GM19455 (cell line): ENCODE results near the gene FXYD1.
"Not testable (repeated sequence)": the region's sequence is repeated elsewhere in the genome, so short reads cannot be mapped to it uniquely, and the experiment has no call there.

ENCODE experiments used
- ATAC-seq: cut with Tn5 transposase; IDR thresholded peaks from one replicate; pipeline ENCODE4 v1.9.1; 2021; ENCODE audit not compliant: unreplicated experiment

Gene FXYD1

GRCh38 chr19:35141837-35142605 is 3.4 kb downstream of the FXYD1 start:
- ATAC-seq, result no peak

- no peak for ATAC-seq
These were observed 4.1 kb downstream of the FXYD1 start for GRCh38 chr19:35142606-35143230.

- ATAC-seq, result no peak
These were observed 4.6 kb downstream of the FXYD1 start, which contains the start of gene FXYD7 for GRCh38 chr19:35143231-35143715. FXYD7 (plus strand) TSS chr19:35143255; CDS start chr19:35143334, 79 bp downstream.

- no peak for ATAC-seq
These were observed 5.2 kb downstream of the FXYD1 start for GRCh38 chr19:35143818-35144217.

- no peak for ATAC-seq
These were observed 5.6 kb downstream of the FXYD1 start for GRCh38 chr19:35144259-35144599.

- ATAC-seq, result no peak
These were observed 6.2 kb downstream of the FXYD1 start for GRCh38 chr19:35144600-35145436.

GRCh38 chr19:35146746-35147459 is 8.3 kb downstream of the FXYD1 start:
- no peak for ATAC-seq

GRCh38 chr19:35149463-35149862 is 10.8 kb downstream of the FXYD1 start:
- no peak for ATAC-seq

- ATAC-seq, result no peak
These were observed 11.8 kb downstream of the FXYD1 start for GRCh38 chr19:35150445-35150844.

- ATAC-seq, result no peak
These were observed 12.8 kb downstream of the FXYD1 start for GRCh38 chr19:35151273-35152065.

GRCh38 chr19:35153129-35153522 is 14.5 kb downstream of the FXYD1 start:
- not testable (repeated sequence) for ATAC-seq

GRCh38 chr19:35153701-35154524 is 15.3 kb downstream of the FXYD1 start:
- no peak for ATAC-seq

GRCh38 chr19:35154525-35155406 is 16.1 kb downstream of the FXYD1 start, which contains the start of gene FXYD5:
FXYD5 (plus strand) TSS chr19:35154735; CDS start chr19:35155551, 816 bp downstream.
- ATAC-seq, result no peak

GRCh38 chr19:35155441-35155840 is 16.8 kb downstream of the FXYD1 start:
- ATAC-seq, result no peak

GRCh38 chr19:35155981-35156672 is 17.5 kb downstream of the FXYD1 start:
- no peak for ATAC-seq

- no peak for ATAC-seq
These were observed 18.0 kb downstream of the FXYD1 start for GRCh38 chr19:35156673-35157014.

GRCh38 chr19:35157431-35157830 is 18.8 kb downstream of the FXYD1 start:
- no peak for ATAC-seq

- ATAC-seq, result no peak
These were observed 21.0 kb downstream of the FXYD1 start for GRCh38 chr19:35159606-35160005.
